Effector memory CD8-positive, alpha-beta T cell (primary cell): ENCODE measurements around the gene FUT8.

ENCODE experiments used
- ATAC-seq: fragments of 150-1000 bp; cut with Tn5 transposase; replicated peaks from 2 replicates; pipeline ENCODE4 v1.10.0; 2021; ENCODE audit warnings: mild to moderate bottlenecking, moderate library complexity
- DNase-seq, 3 experiments: peaks; one replicate each; pipeline ENCODE4 v3.0.0; 2021
- H3K27ac Mint-ChIP-seq, 2 donors: one replicate each; pipeline ENCODE4 v1.8.0; 2022; ENCODE audit warnings: mild to moderate bottlenecking in 2 of 2, mixed read lengths in 2 of 2, moderate library complexity in 2 of 2
- H3K27me3 Mint-ChIP-seq, 2 donors: one replicate each; pipeline ENCODE4 v1.8.0; 2022; ENCODE audit warnings: mixed read lengths in 2 of 2
- H3K36me3 Mint-ChIP-seq: one replicate; pipeline ENCODE4 v1.8.0; 2022; ENCODE audit warnings: mild to moderate bottlenecking, moderate library complexity, mixed read lengths; ENCODE audit not compliant: insufficient read depth
- H3K4me1 Mint-ChIP-seq, 2 donors: one replicate each; pipeline ENCODE4 v1.8.0; 2022; ENCODE audit warnings: low read depth in 2 of 2, mixed read lengths in 2 of 2
- H3K4me3 Mint-ChIP-seq, 2 donors: one replicate each; pipeline ENCODE4 v1.8.0; 2022; ENCODE audit warnings: mild to moderate bottlenecking in 2 of 2, mixed read lengths in 2 of 2, moderate library complexity in 2 of 2
- H3K9me3 Mint-ChIP-seq, 2 donors: one replicate each; pipeline ENCODE4 v1.8.0; 2022; ENCODE audit warnings: mixed read lengths in 2 of 2

Gene FUT8

DNA sequence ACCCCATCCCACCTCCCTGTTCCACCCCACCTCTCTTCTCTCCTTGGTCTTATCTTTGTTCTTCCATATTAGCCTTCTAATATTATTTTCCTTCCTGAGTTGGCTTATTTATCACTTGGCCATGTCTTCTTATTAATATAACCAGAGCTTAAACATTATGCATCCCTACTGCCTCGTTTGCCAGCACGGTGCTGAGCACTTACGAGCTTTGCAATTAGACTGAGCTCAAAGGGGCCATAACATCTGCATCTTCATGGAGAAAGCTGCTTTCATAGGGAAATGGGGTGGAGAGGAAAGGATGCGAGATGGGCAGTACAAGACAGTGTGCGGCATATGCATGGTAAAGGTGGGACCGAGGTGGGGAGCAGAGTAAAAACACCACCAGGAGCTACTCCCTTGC lies 342.8 kb downstream of the FUT8 start:
- no peak for ATAC-seq
- no peak for DNase-seq
- Mint-ChIP-seq H3K27me3 (no peaks in the 10 kb centered on the region), H3K4me1 (no peaks in the 10 kb centered on the region), H3K9me3 (no peaks in the 10 kb centered on the region), H3K36me3 (no peaks in the 10 kb centered on the region), H3K4me3 (no peak overlapping the region), H3K27ac (no peak overlapping the region)

DNA sequence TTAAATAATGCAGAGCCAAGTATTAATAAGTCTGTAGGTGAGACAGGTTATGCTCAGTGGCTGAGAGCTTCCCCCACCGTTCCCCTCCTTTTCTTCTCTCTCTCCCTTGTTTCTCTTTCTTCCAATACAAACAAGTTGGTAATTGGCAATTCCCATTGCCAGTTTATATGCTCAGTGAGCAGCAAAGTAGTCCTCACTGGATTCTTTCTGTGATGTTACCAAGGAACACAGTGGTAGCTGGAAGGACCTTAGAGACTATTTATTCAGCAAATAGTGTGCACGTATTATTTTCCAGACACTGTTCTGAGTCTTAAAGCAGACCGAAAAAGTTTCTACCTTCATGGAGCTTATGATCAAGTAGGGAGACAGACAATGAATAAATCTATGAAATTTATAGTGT lies 344.4 kb downstream of the FUT8 start:
- Mint-ChIP-seq H3K27me3 (no peaks in the 10 kb centered on the region), H3K4me3 (no peak overlapping the region), H3K4me1 (no peaks in the 10 kb centered on the region), H3K27ac (no peak overlapping the region), H3K9me3 (no peaks in the 10 kb centered on the region), H3K36me3 (no peaks in the 10 kb centered on the region)
- no peak for ATAC-seq
- DNase-seq: no peak

DNA sequence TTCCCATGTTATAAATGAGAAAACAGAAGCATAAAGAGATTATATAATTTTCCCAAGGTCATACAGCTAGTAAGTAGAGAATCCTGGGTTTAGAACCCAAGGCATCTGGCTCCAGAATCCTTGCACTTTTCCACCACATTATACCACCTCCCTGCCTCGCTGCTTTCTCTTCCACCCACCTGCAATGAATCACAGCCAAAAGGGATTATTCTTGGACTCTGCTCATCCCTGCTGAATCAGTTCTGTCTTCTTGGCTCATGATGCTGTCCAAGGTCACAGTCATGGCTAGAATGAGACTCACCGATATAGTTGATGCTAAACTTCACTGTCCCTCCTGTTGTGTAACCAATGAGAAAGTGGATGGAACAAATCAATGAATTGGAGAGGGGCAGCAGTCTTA lies 356.6 kb downstream of the FUT8 start:
- H3K9me3 Mint-ChIP-seq: no peaks in the 10 kb centered on the region
- no peaks in the 10 kb centered on the region for H3K4me1 Mint-ChIP-seq
- ATAC-seq: no peak

DNA sequence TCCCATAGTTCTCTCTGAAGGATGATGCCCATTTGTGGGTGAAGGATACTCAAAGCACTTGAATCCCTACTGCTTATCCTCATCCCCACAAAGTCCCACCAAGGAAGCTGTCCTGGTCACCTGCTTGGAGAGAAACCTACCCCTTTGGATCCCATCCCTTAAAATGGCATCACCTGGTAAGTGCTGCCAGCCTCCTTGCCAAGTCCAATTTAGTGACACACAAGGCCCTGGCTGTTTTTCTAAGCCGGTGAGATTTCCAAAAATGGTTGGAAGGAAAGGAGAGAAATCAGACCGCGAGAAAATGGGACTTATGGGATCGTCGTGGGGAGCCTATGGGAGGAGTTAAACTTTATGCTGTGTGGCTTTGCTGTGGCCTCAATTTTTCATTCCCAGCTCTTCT lies 358.2 kb downstream of the FUT8 start:
- H3K4me1 Mint-ChIP-seq: no peaks in the 10 kb centered on the region
- no peaks in the 10 kb centered on the region for H3K9me3 Mint-ChIP-seq
- no peak overlapping the region for H3K27ac Mint-ChIP-seq
- H3K27me3 Mint-ChIP-seq: peaks cover 0 to 7% of the 10 kb centered on the region in 2 donors
- DNase-seq: no peak
- ATAC-seq: no peak
- no peak overlapping the region for H3K4me3 Mint-ChIP-seq
- H3K36me3 Mint-ChIP-seq: no peaks in the 10 kb centered on the region

More for the DNA sequence above, 356.6 kb downstream of the FUT8 start:
- Mint-ChIP-seq H3K27me3 (peaks cover 0 to 9% of the 10 kb centered on the region in 2 donors), H3K27ac (no peak overlapping the region), H3K36me3 (no peaks in the 10 kb centered on the region), H3K4me3 (no peak overlapping the region)
- no peak for DNase-seq

DNA sequence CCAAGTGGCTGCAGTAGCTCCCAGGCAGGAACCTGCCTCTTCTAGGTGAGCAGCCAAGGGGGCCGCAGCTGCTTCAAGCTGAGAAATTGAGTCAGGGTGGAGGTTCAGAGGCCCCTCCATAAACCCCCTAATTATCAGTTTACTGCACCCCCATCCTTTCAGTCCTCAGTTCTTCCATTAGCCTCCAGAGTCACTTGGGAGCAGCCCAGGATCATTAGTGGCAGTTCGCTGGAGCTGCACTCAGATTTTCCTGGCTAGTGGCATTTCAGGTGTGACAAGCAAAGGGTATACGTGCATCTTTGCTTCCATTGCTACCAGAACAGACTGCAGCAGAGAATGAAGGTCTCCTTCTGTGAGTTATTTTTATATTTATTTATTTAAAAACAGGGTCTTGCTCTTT lies 358.7 kb downstream of the FUT8 start:
- Mint-ChIP-seq H3K4me3 (no peak overlapping the region), H3K36me3 (no peaks in the 10 kb centered on the region), H3K4me1 (no peaks in the 10 kb centered on the region), H3K27ac (no peak overlapping the region), H3K9me3 (no peaks in the 10 kb centered on the region), H3K27me3 (peaks cover 0 to under 1% of the 10 kb centered on the region in 2 donors)
- DNase-seq (no peak), ATAC-seq (no peak)

DNA sequence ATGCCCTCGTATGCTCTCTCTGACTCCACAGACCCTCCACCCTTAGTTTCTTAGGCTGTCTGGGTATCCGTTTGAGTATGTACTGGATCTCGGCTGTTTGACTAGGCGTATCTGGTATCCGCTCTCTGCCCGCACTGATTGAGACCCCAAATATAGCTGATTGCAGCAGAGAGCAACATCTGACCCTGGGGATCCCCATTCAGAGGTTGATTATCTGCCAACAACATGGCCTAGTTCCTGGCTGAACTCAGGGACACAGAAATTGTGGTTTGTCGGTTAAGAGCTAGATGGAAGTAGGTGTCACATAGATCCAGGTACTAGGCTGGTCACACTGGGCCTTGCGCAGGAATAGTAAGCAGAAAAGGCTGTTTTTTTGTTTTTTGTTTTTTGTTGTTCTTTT lies 359.9 kb downstream of the FUT8 start:
- no peaks in the 10 kb centered on the region for H3K27me3 Mint-ChIP-seq
- ATAC-seq: no peak
- no peaks in the 10 kb centered on the region for H3K9me3 Mint-ChIP-seq
- DNase-seq: no peak
- no peaks in the 10 kb centered on the region for H3K4me1 Mint-ChIP-seq
- H3K36me3 Mint-ChIP-seq: no peaks in the 10 kb centered on the region
- H3K27ac Mint-ChIP-seq: no peak overlapping the region
- H3K4me3 Mint-ChIP-seq: no peak overlapping the region

DNA sequence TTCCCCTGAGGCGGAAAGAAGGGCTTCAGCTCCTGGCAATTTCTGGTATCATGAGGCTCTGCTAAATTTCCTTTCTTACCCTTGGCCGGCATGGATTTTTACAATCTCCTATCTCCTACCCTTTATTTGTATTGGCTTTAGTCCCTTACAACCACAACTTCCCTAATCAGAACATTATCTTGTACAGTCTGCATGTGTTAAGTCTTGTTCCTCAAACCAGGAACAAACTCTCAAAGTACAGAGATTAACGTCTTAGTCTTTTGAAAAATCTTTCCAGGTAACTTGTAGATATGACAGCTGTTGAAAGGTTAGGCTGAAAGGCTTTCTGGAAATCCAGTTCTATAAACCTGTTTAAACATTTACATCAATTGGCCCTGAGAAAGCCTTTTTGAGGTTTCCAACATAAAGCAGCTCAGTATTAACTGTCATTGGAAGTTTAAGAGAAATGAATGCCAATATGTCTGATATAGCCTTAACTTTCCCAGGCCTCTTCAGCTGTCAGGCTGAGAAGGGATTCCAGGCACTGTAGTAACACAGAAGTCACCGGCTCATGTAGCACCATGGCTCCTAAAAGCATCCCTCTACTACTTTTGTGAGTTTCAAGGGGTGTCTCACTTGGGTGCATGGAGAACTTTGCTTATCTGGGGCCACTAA lies 360.5 kb downstream of the FUT8 start:
- no peak for ATAC-seq
- no peak for DNase-seq
- no peaks in the 10 kb centered on the region for H3K36me3 Mint-ChIP-seq
- H3K4me1 Mint-ChIP-seq: no peaks in the 10 kb centered on the region
- H3K27ac Mint-ChIP-seq: no peak overlapping the region
- H3K9me3 Mint-ChIP-seq: no peaks in the 10 kb centered on the region
- no peak overlapping the region for H3K4me3 Mint-ChIP-seq
- no peaks in the 10 kb centered on the region for H3K27me3 Mint-ChIP-seq

DNA sequence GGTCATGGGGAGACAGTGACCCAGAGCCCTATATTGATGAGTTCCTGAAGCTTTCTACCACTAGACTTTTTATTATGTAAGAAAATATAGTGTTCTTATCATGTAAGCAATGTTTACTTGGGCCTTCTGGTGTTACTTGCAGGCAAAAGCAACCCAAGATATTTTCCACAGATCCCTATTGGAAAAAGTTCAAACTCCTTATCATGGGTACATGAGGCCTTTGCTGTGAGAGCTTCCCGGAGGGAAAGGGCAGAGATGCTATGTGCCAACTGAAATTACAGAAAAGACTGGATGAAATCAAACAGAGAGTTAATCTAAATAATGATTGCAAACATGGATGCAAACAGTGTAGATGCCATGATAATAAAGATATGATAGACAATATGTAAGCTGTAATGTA lies 361.5 kb downstream of the FUT8 start:
- Mint-ChIP-seq H3K27ac (no peak overlapping the region), H3K9me3 (no peaks in the 10 kb centered on the region), H3K27me3 (no peaks in the 10 kb centered on the region), H3K4me1 (no peaks in the 10 kb centered on the region), H3K36me3 (no peaks in the 10 kb centered on the region), H3K4me3 (no peak overlapping the region)
- ATAC-seq: no peak
- no peak for DNase-seq

DNA sequence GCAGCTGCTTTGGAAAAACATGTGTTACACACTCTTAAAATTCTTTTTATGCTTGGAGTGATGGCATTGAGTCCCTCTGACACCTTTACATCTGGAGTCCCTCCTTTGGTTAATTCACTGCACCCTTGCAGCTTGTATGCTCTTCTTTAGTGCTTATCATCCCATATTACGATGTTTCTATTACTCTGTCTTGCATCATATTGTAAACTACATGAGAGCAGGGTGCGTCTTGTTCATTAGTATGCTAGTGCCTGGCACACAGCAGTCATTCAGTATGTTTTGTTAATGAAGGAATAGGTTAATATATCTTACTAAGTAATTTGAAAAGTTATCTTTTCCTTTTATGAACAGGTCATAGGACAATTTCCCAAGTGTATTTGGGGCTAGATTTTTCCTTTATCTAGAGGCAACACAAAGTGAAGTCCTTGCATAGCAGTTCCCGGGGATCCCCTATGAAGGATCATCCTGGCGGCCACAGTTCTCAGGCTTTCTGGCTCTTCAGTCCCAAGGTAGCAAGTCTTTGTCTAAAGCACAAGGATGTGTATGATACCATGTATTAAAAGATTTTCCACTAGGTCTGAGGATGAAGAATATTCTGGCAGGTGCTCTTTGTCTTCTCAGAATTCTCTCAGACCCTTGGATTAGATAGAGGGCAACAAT lies 363.8 kb downstream of the FUT8 start:
- Mint-ChIP-seq H3K9me3 (no peaks in the 10 kb centered on the region), H3K4me1 (no peaks in the 10 kb centered on the region), H3K4me3 (no peak overlapping the region), H3K36me3 (no peaks in the 10 kb centered on the region), H3K27me3 (no peaks in the 10 kb centered on the region), H3K27ac (no peak overlapping the region)
- DNase-seq (no peak), ATAC-seq (no peak)

DNA sequence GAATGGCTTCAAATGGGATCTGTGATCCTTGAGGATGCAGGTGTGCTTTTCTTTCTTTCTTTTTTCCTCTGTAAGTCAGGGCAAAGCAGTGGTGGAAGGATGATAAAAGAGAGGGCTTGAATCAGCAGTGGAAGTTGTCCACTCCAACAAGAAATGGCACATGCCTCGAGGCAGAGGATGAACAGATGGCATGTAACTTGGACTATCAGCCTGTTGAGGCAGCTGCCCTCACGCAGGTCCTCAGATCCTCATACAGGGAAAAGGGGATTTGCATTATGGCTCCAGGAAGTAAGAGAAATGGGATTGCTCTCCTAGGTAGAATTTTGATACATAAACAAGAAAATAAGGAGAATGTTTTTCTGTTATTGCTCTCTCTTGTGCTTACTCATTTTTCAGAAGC lies 368.0 kb downstream of the FUT8 start:
- H3K9me3 Mint-ChIP-seq: no peaks in the 10 kb centered on the region
- H3K4me3 Mint-ChIP-seq: no peak overlapping the region
- no peak for ATAC-seq
- H3K4me1 Mint-ChIP-seq: no peaks in the 10 kb centered on the region
- DNase-seq: no peak
- H3K36me3 Mint-ChIP-seq: peaks cover 3% of the 10 kb centered on the region
- peaks cover 12 to 17% of the 10 kb centered on the region in 2 donors for H3K27me3 Mint-ChIP-seq
- no peak overlapping the region for H3K27ac Mint-ChIP-seq

DNA sequence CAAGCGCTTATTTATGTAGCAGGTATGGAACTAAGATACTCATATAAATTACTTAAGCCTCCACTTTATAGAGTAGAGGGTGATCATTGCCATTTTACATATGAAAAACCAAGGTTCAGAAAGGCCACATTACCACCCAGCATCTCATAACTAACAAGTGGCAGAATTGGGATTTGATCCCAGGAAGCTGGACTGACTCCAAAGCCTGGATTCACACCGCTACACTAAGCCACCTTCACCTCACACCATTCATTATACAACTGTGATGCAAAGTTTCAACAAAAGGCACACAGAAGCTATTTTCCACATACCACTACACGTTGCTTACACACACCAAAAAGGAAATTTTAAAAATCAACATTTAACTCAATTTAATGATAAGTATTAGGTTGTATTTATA lies 370.6 kb downstream of the FUT8 start:
- Mint-ChIP-seq H3K4me3 (no peak overlapping the region), H3K36me3 (peaks cover 3% of the 10 kb centered on the region), H3K4me1 (no peaks in the 10 kb centered on the region), H3K27ac (no peak overlapping the region), H3K27me3 (peaks cover 25 to 31% of the 10 kb centered on the region in 2 donors), H3K9me3 (no peaks in the 10 kb centered on the region)
- DNase-seq (no peak), ATAC-seq (no peak)

DNA sequence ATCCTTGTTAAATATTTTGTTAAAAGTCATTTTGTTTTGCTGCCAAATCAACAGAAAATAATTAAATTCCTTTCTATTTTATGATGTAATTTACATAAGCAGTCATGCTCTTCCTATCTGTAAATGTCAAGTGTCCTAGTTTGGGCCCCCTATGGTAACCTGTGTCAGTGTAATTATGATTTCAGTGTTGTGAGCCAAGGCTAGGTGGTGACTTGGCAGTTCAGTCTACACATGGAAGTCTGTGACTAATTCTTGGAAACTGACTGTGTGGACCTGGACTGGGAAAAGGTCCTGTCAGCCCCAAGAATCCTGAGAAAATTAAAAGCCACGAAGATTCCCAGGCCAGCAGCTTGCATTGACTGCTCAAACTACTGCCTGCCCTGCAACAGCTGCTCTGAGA lies 371.0 kb downstream of the FUT8 start:
- Mint-ChIP-seq H3K36me3 (peaks cover 3% of the 10 kb centered on the region), H3K4me1 (no peaks in the 10 kb centered on the region), H3K9me3 (no peaks in the 10 kb centered on the region), H3K27me3 (peaks cover 25 to 31% of the 10 kb centered on the region in 2 donors), H3K27ac (no peak overlapping the region), H3K4me3 (no peak overlapping the region)
- DNase-seq: no peak
- no peak for ATAC-seq

DNA sequence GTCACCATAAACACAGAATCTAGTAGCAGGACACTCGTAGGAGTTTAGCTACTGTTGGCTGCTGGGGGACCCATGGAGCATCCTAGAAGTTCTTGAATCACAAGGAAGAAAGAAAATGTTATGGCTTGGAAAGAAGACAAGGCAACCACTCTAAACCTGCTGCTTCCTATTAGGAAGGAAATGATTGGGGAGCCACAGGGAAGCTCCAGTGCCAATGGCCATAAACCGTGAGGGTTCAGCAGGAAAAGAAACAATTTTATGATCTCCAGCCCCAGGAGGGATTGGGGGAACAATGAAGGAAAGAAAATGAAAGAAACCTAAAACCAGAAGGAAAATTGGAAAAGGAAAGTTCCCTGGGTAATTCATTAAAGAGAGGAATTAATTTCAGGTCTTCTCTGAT lies 372.0 kb downstream of the FUT8 start:
- H3K4me3 Mint-ChIP-seq: no peak overlapping the region
- no peak overlapping the region for H3K27ac Mint-ChIP-seq
- no peaks in the 10 kb centered on the region for H3K4me1 Mint-ChIP-seq
- H3K27me3 Mint-ChIP-seq: peaks cover 25 to 31% of the 10 kb centered on the region in 2 donors
- peaks cover 3% of the 10 kb centered on the region for H3K36me3 Mint-ChIP-seq
- no peak for DNase-seq
- ATAC-seq: no peak
- H3K9me3 Mint-ChIP-seq: no peaks in the 10 kb centered on the region

DNA sequence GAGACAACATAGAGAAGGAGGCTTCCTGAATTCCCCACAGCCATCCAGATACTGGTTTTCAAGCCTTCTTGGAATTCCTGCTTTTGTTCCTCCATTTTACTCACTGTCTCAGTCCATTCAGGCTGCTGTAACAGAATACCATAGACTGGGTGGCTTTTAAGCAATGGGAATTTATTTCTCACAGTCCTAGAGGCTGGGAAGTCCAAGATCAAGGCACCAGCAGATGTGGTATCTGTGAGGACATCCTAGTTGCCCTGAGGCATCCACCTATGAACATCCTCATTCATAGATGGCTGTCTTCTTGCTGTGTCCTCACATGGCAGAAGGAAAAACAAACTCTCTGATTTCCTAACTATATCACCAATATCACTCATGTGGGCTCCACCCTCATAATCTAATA lies 374.9 kb downstream of the FUT8 start:
- no peak overlapping the region for H3K4me3 Mint-ChIP-seq
- DNase-seq (no peak), ATAC-seq (no peak)
- H3K27ac Mint-ChIP-seq: no peak overlapping the region
- H3K27me3 Mint-ChIP-seq: peaks cover 25 to 31% of the 10 kb centered on the region in 2 donors
- peaks cover 3% of the 10 kb centered on the region for H3K36me3 Mint-ChIP-seq
- no peaks in the 10 kb centered on the region for H3K9me3 Mint-ChIP-seq
- H3K4me1 Mint-ChIP-seq: no peaks in the 10 kb centered on the region
